SW 1271 (cell line): ENCODE results near the gene DPP7.
A peak's percentile ranks its signal among the peaks of the same experiment; 100 is the strongest.
"Not testable (repeated sequence)": the region's sequence is repeated elsewhere in the genome, so short reads cannot be mapped to it uniquely, and the experiment has no call there.

Experiments
- DNase-seq, 2 experiments: peaks; one replicate each; lab custom pipeline; 2025; lab: John Stamatoyannopoulos, UW

The DPP7 gene

DNA sequence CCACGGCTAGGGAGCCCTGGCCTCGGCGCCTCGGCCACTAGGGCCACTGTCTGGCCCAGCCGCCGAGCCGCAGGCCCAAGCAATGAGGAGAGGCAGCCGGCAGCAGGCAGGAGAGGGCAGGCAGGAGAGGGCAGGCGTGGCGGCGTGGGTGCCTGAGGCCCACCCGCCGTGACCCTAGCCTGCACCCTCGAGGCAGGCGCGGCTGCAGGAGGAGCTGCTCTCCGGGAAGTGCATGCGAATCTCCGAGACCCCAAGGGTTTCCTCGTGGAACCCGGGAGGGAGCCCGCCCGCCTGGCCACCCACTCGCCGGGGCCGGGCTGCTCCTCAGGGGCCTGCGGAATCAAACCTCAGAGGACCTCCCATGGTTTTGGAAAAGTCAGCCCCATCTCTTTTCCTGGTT, 33.7 kb upstream of the DPP7 start:
- no peak for DNase-seq

DNA sequence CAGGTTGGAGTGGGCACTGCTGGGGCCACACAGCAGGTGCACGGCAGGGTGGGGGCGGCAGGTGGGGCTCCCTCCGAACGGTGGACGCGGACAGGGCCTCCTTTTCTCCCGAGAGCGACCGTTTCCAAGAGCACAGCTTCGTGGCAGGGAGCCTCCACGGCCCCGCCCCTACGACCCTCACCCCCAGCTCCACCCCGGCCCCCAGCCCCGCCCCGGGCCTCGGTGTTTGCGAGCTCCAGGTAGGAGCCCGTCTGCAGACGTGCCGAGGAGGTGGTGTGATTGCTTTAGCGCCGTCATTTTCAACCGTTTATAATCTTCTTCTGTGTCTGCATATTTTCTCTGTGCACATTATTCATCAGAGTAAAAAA, 33.2 kb upstream of the DPP7 start:
- no peak for DNase-seq

DNA sequence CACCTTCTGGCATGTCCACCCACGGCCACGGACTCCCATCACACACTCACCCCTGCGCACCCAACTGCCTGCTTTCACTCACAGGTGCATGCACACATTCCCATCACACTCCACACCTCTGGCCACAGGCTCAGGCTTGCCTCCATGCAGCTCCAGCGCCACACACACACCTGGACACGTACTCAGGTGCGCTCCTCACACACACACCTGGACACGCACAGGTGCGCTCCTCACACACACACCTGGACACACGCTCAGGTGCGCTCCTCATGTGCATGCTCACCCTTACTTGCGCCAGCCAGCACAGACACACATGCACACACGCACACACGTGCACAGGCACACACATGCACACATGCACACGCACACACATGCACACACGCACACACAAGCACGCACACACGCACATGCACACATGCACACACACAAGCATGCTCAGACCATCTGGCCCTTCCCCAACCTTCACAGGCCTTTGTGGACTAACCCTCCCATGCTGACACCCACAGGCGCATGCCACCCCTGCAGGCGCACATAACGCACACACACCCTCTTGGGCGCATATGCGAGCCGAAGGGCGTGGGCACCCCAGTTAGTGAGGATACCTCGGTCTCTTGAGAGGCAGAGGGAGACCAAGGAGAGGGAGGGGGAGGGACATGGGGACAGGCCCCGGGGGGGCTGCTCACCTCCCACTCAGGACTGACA, 32.7 kb upstream of the DPP7 start:
- no peak for DNase-seq

GRCh38 chr9:137146527-137146918, 32.0 kb upstream of the DPP7 start:
- DNase-seq, result no peak

DNA sequence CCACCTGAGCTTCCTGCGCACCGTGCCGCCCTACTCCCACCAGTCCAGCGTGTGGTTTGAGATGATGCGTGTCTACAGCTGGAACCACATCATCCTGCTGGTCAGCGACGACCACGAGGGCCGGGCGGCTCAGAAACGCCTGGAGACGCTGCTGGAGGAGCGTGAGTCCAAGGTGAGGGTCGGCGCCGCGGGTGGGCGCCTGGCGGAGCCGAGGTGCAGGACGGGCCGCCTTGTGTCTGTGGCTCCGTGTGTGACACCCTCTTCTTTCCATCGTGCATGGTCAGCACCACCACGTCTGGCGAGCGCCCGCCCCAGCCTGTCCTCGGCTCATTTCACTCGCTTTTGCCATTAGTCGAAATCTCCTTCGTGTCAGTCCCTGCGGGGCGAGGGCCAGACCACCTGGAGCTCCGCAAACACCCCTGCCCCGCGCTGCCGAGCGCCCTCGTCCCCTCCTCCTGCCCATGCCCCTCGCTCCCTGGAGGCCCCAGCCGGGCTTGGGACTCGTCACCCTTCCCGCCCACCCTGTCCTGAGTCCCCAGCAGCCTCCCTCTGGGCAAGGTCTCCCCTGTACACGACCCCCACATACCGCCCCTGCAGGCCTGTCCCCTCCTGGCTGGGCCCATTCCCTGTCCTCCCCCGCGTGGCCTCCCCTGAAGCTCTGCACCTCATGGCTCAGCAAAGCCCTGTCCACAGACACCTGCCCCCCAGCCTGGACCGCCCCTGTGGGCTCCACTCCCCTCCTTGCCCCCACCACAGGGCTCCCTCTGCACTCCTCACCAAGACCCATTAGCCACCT, 31.4 kb upstream of the DPP7 start:
- no peak for DNase-seq

- no peak for DNase-seq
Observed at GRCh38 chr9:137143459-137143858, 28.9 kb upstream of the DPP7 start.

DNA sequence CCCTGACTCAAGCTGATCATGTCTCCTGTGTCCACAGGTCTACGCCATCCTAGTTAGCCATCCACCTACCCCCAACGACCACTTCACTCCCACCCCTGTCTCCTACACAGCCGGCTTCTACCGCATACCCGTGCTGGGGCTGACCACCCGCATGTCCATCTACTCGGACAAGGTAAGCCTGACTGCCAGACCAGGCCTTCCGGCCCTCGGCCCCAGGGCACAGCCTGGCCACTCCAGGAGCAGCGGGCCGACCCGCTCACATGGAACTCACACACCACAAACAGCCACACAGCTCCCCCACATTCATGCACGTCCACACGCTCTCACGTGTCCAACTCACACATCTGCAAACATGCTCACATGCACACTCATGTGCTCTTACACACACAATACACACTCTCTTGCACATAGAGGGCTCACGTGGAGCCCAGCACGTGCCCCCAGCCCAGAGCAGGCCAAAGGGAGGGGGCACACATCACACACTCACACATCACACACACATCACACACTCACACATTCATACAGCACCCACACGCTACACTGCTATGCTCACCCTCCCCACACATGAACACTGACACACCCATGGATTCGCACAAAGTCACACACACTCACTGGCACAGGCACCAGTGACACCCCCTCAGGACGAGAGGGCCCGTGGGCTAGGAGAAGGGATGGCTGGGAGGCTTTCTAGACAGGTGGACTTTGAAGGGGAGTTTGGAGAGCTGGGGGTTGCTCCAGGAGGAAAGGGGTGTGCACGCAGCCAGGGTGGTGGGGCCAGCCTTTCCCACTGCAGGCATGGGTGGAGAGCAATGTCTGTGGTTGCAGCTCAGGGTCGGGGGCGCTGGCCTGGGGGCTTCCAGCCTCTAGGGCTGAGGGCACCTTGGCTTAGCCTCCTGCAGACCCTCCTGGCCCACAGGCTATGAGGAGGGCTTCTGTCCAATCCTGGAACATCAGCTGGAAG, 27.7 kb upstream of the DPP7 start:
- no peak for DNase-seq

- DNase-seq, result no peak
Observed at GRCh38 chr9:137141050-137141810, 26.7 kb upstream of the DPP7 start.

GRCh38 chr9:137140151-137141012, 25.8 kb upstream of the DPP7 start:
- DNase-seq, result no peak

GRCh38 chr9:137139468-137140150, 25.1 kb upstream of the DPP7 start:
- DNase-seq, result no peak

GRCh38 chr9:137138722-137139467, 24.4 kb upstream of the DPP7 start, which contains the start of gene GRIN1:
Gene GRIN1 (plus strand): TSS chr9:137139154. CDS start chr9:137139487, 333 bp downstream.
- no peak for DNase-seq

GRCh38 chr9:137138058-137138721, 23.7 kb upstream of the DPP7 start:
- DNase-seq, result peak in 1 of 2 experiments; percentile 47

- no peak for DNase-seq
Observed at GRCh38 chr9:137136881-137137607, 22.5 kb upstream of the DPP7 start.

- DNase-seq, result no peak
Observed at GRCh38 chr9:137136261-137136880, 21.8 kb upstream of the DPP7 start.

- DNase-seq, result not testable (repeated sequence)
Observed at GRCh38 chr9:137135154-137135553, 20.6 kb upstream of the DPP7 start.

GRCh38 chr9:137134191-137134590, 19.7 kb upstream of the DPP7 start:
- DNase-seq, result no peak

- no peak for DNase-seq
Observed at GRCh38 chr9:137130176-137130755, 15.7 kb upstream of the DPP7 start.
